Measurements from ENCODE around the gene MDN1. TPM values are rescaled to one million over a fixed set of nuclear protein-coding genes. Genes with fewer than 3 reads are reported as not detected.

MDN1 gene
- total RNA-seq, 4 donors from 2014 or later: 13.5 to 22.0 (median 17.0) TPM

DNA sequence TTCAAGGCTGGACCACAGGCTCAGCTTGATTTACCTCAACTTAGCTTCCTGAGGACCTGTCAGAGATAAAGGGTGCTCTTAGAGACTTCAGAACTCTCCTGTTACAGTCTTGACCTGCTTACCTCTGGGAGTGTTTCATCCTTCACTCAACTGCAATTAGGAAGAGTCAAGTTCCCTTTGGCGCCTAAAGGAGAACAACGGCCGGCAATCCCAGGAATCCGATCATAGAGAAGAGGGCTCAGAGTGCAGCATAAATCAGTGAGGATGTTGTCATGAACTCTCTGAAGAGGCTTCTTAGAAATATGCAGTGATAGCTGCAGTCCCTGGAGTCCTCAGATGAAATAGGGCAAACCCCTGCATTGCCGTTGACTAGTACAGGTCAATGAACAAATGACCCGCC lies 217.4 kb downstream of the MDN1 start:
- intact Hi-C loops (cut with DNase I; ENCODE audit: low total_unique reads): no loop called here
- H3K9me3 ChIP-seq: no peaks in the 10 kb centered on the region
- no peak overlapping the region for H3K4me3 ChIP-seq
- in situ Hi-C loops (cut with MboI; ENCODE audit: low sequenced_read_pairs in 4 of 4): loop anchor here in 2 of 4 donors (10.0 to 25.0 kb wide), 2 partner anchors 237 to 615 kb away; no protein-coding TSS in a partner anchor
- H3K4me1 ChIP-seq: peaks cover 14 to 18% of the 10 kb centered on the region in 2 donors
- TF ChIP-seq POLR2A (IDR thresholded peaks at IDR 0.05): no peak
- TF ChIP-seq, protein P1, sequence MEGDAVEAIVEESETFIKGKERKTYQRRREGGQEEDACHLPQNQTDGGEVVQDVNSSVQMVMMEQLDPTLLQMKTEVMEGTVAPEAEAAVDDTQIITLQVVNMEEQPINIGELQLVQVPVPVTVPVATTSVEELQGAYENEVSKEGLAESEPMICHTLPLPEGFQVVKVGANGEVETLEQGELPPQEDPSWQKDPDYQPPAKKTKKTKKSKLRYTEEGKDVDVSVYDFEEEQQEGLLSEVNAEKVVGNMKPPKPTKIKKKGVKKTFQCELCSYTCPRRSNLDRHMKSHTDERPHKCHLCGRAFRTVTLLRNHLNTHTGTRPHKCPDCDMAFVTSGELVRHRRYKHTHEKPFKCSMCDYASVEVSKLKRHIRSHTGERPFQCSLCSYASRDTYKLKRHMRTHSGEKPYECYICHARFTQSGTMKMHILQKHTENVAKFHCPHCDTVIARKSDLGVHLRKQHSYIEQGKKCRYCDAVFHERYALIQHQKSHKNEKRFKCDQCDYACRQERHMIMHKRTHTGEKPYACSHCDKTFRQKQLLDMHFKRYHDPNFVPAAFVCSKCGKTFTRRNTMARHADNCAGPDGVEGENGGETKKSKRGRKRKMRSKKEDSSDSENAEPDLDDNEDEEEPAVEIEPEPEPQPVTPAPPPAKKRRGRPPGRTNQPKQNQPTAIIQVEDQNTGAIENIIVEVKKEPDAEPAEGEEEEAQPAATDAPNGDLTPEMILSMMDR (IDR thresholded peaks at IDR 0.05 in 4 of 5, conservative IDR thresholded peaks at IDR 0.05 in 1 of 5): no peak
- no peaks in the 10 kb centered on the region for H3K27me3 ChIP-seq
- H3K36me3 ChIP-seq: no peaks in the 10 kb centered on the region
- ATAC-seq (peak; percentile 23 to 52), DNase-seq (no peak)
- peak overlapping the region in 1 of 4 donors; percentile 27 for H3K27ac ChIP-seq

DNA sequence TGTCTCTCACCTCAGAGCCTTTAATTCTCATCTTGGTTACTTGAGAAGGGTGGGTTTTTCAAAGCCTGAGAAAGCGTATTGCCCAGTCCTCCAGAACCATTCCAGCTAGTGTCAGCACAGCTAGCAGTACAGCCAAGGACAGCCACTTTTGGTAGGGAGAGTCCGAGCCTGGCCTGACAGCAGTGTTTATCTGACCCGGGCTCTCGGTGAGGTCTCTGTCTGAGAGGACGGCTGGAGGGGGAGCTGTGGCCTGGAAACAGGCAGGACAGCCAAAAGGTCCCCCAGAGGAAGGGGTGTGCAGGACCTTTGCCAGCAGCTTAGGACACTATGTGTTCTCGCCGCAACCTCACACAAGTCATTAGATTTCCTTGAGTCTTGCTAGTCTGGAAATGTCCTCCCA lies 219.9 kb downstream of the MDN1 start:
- no peaks in the 10 kb centered on the region for H3K36me3 ChIP-seq
- H3K27me3 ChIP-seq: no peaks in the 10 kb centered on the region
- peaks cover 18% of the 10 kb centered on the region in 2 donors for H3K4me1 ChIP-seq
- ATAC-seq (no peak), DNase-seq (no peak)
- in situ Hi-C loops (cut with MboI; ENCODE audit: low sequenced_read_pairs in 4 of 4): loop anchor here in 2 of 4 donors (10.0 to 25.0 kb wide), 2 partner anchors 235 to 612 kb away; no protein-coding TSS in a partner anchor
- no peak overlapping the region for H3K27ac ChIP-seq
- TF ChIP-seq POLR2A (IDR thresholded peaks at IDR 0.05): no peak
- TF ChIP-seq, protein P1 (IDR thresholded peaks at IDR 0.05 in 4 of 5, conservative IDR thresholded peaks at IDR 0.05 in 1 of 5): no peak
- no peak overlapping the region for H3K4me3 ChIP-seq
- H3K9me3 ChIP-seq: no peaks in the 10 kb centered on the region
- intact Hi-C loops (cut with DNase I; ENCODE audit: low total_unique reads): no loop called here

DNA sequence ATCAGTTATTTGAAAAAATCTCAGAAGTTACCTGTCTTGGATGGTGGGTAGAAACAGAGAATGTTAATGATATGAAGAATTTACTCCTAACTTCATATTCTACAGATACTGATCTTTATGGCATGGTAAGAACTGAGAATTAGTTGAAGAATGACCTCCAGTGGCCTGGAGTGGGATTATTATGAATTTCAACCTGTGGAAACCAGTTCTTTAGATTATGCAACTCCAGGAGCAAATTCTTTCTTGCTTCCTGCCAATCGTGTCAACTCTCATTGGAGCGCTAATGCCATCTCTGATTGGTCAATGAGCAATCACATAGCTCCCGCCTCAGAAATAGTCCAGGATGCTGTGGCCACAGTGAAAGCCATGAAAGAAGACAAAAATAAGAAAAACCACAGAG lies 221.6 kb downstream of the MDN1 start:
- Histone ChIP-seq H3K36me3 (no peaks in the 10 kb centered on the region), H3K4me1 (peaks cover 15 to 18% of the 10 kb centered on the region in 2 donors), H3K9me3 (no peaks in the 10 kb centered on the region), H3K27ac (no peak overlapping the region), H3K4me3 (no peak overlapping the region), H3K27me3 (no peaks in the 10 kb centered on the region)
- no peak for TF ChIP-seq POLR2A (IDR thresholded peaks at IDR 0.05)
- TF ChIP-seq, protein P1 (IDR thresholded peaks at IDR 0.05 in 4 of 5, conservative IDR thresholded peaks at IDR 0.05 in 1 of 5): no peak
- ATAC-seq (peak in 1 of 2 donors; percentile 37), DNase-seq (no peak)
- in situ Hi-C loops (cut with MboI; ENCODE audit: low sequenced_read_pairs in 4 of 4): no loop called here
- intact Hi-C loops (cut with DNase I; ENCODE audit: low total_unique reads): no loop called here

DNA sequence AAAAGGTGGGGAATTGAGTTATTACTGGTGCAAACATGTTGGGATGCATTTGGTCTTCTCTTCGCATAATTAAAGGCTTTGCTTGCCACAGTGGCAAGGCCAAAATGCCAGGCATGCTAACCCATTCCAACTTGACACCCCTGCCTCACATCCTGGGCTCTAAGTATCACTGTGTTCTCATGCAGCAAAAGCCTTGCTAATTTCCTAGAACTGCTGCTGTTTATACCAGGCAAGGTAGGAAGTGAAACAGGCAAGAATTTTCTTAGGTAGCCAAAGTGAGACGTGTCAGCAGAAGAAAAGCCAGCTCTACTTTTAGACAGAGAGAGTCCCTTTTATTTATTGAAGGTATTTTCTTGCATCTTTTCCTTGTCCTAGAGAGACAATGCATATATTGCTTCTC lies 222.2 kb downstream of the MDN1 start:
- no peaks in the 10 kb centered on the region for H3K36me3 ChIP-seq
- H3K27ac ChIP-seq: no peak overlapping the region
- ATAC-seq (no peak), DNase-seq (no peak)
- H3K27me3 ChIP-seq: no peaks in the 10 kb centered on the region
- H3K9me3 ChIP-seq: no peaks in the 10 kb centered on the region
- H3K4me1 ChIP-seq: peaks cover 14 to 17% of the 10 kb centered on the region in 2 donors
- in situ Hi-C loops (cut with MboI; ENCODE audit: low sequenced_read_pairs in 4 of 4) (no loop called here), intact Hi-C loops (cut with DNase I; ENCODE audit: low total_unique reads) (no loop called here)
- H3K4me3 ChIP-seq: no peak overlapping the region
- TF ChIP-seq, protein P1 (IDR thresholded peaks at IDR 0.05 in 4 of 5, conservative IDR thresholded peaks at IDR 0.05 in 1 of 5): no peak
- no peak for TF ChIP-seq POLR2A (IDR thresholded peaks at IDR 0.05)

DNA sequence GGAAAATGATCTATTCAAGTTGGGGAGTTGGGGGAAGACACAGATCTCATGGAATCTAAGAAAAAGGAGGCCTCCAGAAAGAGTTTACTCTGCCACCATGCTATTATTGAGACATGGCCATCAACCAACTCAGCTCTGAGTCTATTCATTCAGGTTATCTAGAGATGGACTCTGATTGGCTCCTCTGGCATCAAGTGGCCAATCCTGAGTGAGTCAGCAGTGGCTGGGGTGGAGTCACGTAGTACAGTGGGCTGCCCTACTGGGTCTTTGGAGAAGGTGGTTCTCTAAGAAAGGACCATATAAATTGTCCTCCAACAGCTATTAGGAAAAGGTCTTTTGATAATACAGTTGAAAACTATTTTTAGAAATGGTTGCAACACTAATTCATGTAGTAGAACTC lies 223.1 kb downstream of the MDN1 start:
- intact Hi-C loops (cut with DNase I; ENCODE audit: low total_unique reads): no loop called here
- in situ Hi-C loops (cut with MboI; ENCODE audit: low sequenced_read_pairs in 4 of 4): no loop called here
- no peaks in the 10 kb centered on the region for H3K27me3 ChIP-seq
- TF ChIP-seq, protein P1 (IDR thresholded peaks at IDR 0.05 in 4 of 5, conservative IDR thresholded peaks at IDR 0.05 in 1 of 5): no peak
- TF ChIP-seq POLR2A (IDR thresholded peaks at IDR 0.05): no peak
- no peak overlapping the region for H3K4me3 ChIP-seq
- no peak for ATAC-seq
- no peak overlapping the region for H3K27ac ChIP-seq
- H3K9me3 ChIP-seq: no peaks in the 10 kb centered on the region
- DNase-seq: no peak
- no peaks in the 10 kb centered on the region for H3K36me3 ChIP-seq
- H3K4me1 ChIP-seq: peaks cover 6 to 9% of the 10 kb centered on the region in 2 donors

Measured in gastrocnemius medialis (tissue), 4 donors.